ENCODE measurements around the gene POMT2.

Gene POMT2

GRCh38 chr14:77267937-77268699 is 52.6 kb downstream of the POMT2 start:
- DNase-seq (ENCODE audit: low read depth): no peak

GRCh38 chr14:77266336-77266735 is 54.3 kb downstream of the POMT2 start:
- DNase-seq (ENCODE audit: low read depth): no peak

- no peak for DNase-seq (ENCODE audit: low read depth)
Measured at GRCh38 chr14:77265561-77266335, 54.9 kb downstream of the POMT2 start.

- no peak for DNase-seq (ENCODE audit: low read depth)
Measured at GRCh38 chr14:77265187-77265515, 55.5 kb downstream of the POMT2 start.

- no peak for DNase-seq (ENCODE audit: low read depth)
Measured at GRCh38 chr14:77264466-77265186, 56.1 kb downstream of the POMT2 start.

- DNase-seq (ENCODE audit: low read depth): no peak
Measured at GRCh38 chr14:77260631-77261030, 60.1 kb downstream of the POMT2 start.

GRCh38 chr14:77260199-77260598 is 60.5 kb downstream of the POMT2 start:
- DNase-seq (ENCODE audit: low read depth): no peak

- DNase-seq (ENCODE audit: low read depth): no peak
Measured at GRCh38 chr14:77259025-77259715, 61.5 kb downstream of the POMT2 start.

- no peak for DNase-seq (ENCODE audit: low read depth)
Measured at GRCh38 chr14:77258566-77258965, 62.1 kb downstream of the POMT2 start.

- no peak for DNase-seq (ENCODE audit: low read depth)
Measured at GRCh38 chr14:77257700-77258099, 63.0 kb downstream of the POMT2 start.

- no peak for DNase-seq (ENCODE audit: low read depth)
Measured at GRCh38 chr14:77256694-77257093, 64.0 kb downstream of the POMT2 start.

- DNase-seq (ENCODE audit: low read depth): no peak
Measured at GRCh38 chr14:77253333-77254190, 67.1 kb downstream of the POMT2 start.

- no peak for DNase-seq (ENCODE audit: low read depth)
Measured at GRCh38 chr14:77251870-77252269, 68.8 kb downstream of the POMT2 start.

GRCh38 chr14:77250927-77251326 is 69.8 kb downstream of the POMT2 start:
- no peak for DNase-seq (ENCODE audit: low read depth)

- no peak for DNase-seq (ENCODE audit: low read depth)
Measured at GRCh38 chr14:77249286-77249685, 71.4 kb downstream of the POMT2 start.

- DNase-seq (ENCODE audit: low read depth): no peak
Measured at GRCh38 chr14:77248666-77249065, 72.0 kb downstream of the POMT2 start.

- DNase-seq (ENCODE audit: low read depth): no peak
Measured at GRCh38 chr14:77246784-77247183, 73.9 kb downstream of the POMT2 start.

- DNase-seq (ENCODE audit: low read depth): no peak
Measured at GRCh38 chr14:77245820-77246219, 74.9 kb downstream of the POMT2 start.

GRCh38 chr14:77243853-77244252 is 76.8 kb downstream of the POMT2 start:
- DNase-seq (ENCODE audit: low read depth): no peak

- DNase-seq (ENCODE audit: low read depth): no peak
Measured at GRCh38 chr14:77242752-77243151, 77.9 kb downstream of the POMT2 start.

- no peak for DNase-seq (ENCODE audit: low read depth)
Measured at GRCh38 chr14:77241955-77242354, 78.7 kb downstream of the POMT2 start.
